HPDE6-E6E7 (cell line): ENCODE results near the gene DDX10.
"Not testable (repeated sequence)": the region's sequence is repeated elsewhere in the genome, so short reads cannot be mapped to it uniquely, and the experiment has no call there.

Experiments
- DNase-seq: peaks from one replicate; pipeline ENCODE4 v3.0.0; 2011; ENCODE audit warnings: missing footprints; ENCODE audit errors: extremely low spot score

Gene DDX10

GRCh38 chr11:108823960-108824359 is 159.1 kb downstream of the DDX10 start:
- not testable (repeated sequence) for DNase-seq

- DNase-seq = no peak
Observed at GRCh38 chr11:108824545-108824944, 159.7 kb downstream of the DDX10 start.

- DNase-seq = no peak
Observed at GRCh38 chr11:108825381-108825780, 160.5 kb downstream of the DDX10 start.

- DNase-seq = no peak
Observed at GRCh38 chr11:108826136-108826535, 161.3 kb downstream of the DDX10 start.

- DNase-seq = no peak
Observed at GRCh38 chr11:108835624-108836023, 170.8 kb downstream of the DDX10 start.

GRCh38 chr11:108836541-108836940 is 171.7 kb downstream of the DDX10 start:
- no peak for DNase-seq

GRCh38 chr11:108838102-108838791 is 173.4 kb downstream of the DDX10 start:
- DNase-seq = no peak

- no peak for DNase-seq
Observed at GRCh38 chr11:108838792-108839105, 173.9 kb downstream of the DDX10 start.

- DNase-seq = no peak
Observed at GRCh38 chr11:108846009-108846408, 181.1 kb downstream of the DDX10 start.

GRCh38 chr11:108847298-108847990 is 182.6 kb downstream of the DDX10 start:
- no peak for DNase-seq

- DNase-seq = no peak
Observed at GRCh38 chr11:108851781-108852180, 186.9 kb downstream of the DDX10 start.

GRCh38 chr11:108852701-108853100 is 187.8 kb downstream of the DDX10 start:
- no peak for DNase-seq

GRCh38 chr11:108853151-108853550 is 188.3 kb downstream of the DDX10 start:
- no peak for DNase-seq

- DNase-seq = no peak
Observed at GRCh38 chr11:108853864-108854263, 189.0 kb downstream of the DDX10 start.

- DNase-seq = no peak
Observed at GRCh38 chr11:108854346-108854745, 189.5 kb downstream of the DDX10 start.

- DNase-seq = no peak
Observed at GRCh38 chr11:108857382-108857781, 192.5 kb downstream of the DDX10 start.

GRCh38 chr11:108858622-108859021 is 193.8 kb downstream of the DDX10 start:
- DNase-seq = no peak

- DNase-seq = no peak
Observed at GRCh38 chr11:108859510-108859909, 194.6 kb downstream of the DDX10 start.

GRCh38 chr11:108863528-108863927 is 198.7 kb downstream of the DDX10 start:
- no peak for DNase-seq

- DNase-seq = no peak
Observed at GRCh38 chr11:108865406-108865805, 200.5 kb downstream of the DDX10 start.

- DNase-seq = no peak
Observed at GRCh38 chr11:108866781-108867180, 201.9 kb downstream of the DDX10 start.

- no peak for DNase-seq
Observed at GRCh38 chr11:108870373-108871020, 205.6 kb downstream of the DDX10 start.

GRCh38 chr11:108871152-108871551 is 206.3 kb downstream of the DDX10 start:
- DNase-seq = no peak
